HepG2 (cell line): Measurements from ENCODE around the gene AKR7A2. TPM values are rescaled to one million over a fixed set of nuclear protein-coding genes. Genes with fewer than 3 reads are reported as not detected.

Experiments used
- ATRX ChIP-seq: sonication (generic); formaldehyde crosslinking; IDR thresholded peaks from 2 replicates; pipeline ENCODE4 v1.4.0; 2020; ENCODE audit warnings: missing genetic modification reagents, borderline replicate concordance
- ELF3 ChIP-seq: IDR thresholded peaks from 2 replicates; pipeline ENCODE4 v1.6.1; 2016; ENCODE audit warnings: missing genetic modification reagents, missing compliant biosample characterization
- HDAC1 ChIP-seq: sonication (generic); formaldehyde crosslinking; IDR thresholded peaks from 2 replicates; pipeline ENCODE4 v1.5.1; 2020; ENCODE audit warnings: mild to moderate bottlenecking, missing genetic modification reagents
- HNRNPUL1 ChIP-seq: fragments of 200-400 bp; formaldehyde crosslinking; IDR thresholded peaks from 2 replicates; pipeline ENCODE4 v1.6.1; 2017; ENCODE audit warnings: low read depth, mild to moderate bottlenecking, low read length, moderate library complexity
- ISX ChIP-seq: sonication (generic); formaldehyde crosslinking; conservative IDR thresholded peaks from 2 replicates; pipeline ENCODE4 v1.5.0; 2020; ENCODE audit warnings: missing genetic modification reagents
- KLF16 ChIP-seq, 2 experiments: sonication (generic) in 1 of 2; formaldehyde crosslinking in 1 of 2; IDR thresholded peaks; 2 replicates each; pipeline versions ENCODE4 v1.6.1 to v1.8.0; 2016 to 2023; ENCODE audit warnings: missing genetic modification reagents in 2 of 2, missing compliant biosample characterization in 1 of 2
- PHB2 ChIP-seq: fragments of 450-650 bp; IDR thresholded peaks from 2 replicates; pipeline ENCODE4 v1.6.1; 2018; ENCODE audit not compliant: partially characterized antibody
- SMAD1 ChIP-seq: sonication (generic); formaldehyde crosslinking; IDR thresholded peaks from 2 replicates; pipeline ENCODE4 v1.4.0; 2020; ENCODE audit warnings: missing genetic modification reagents, low read depth, mild to moderate bottlenecking, borderline replicate concordance
- SP4 ChIP-seq: sonication (generic); formaldehyde crosslinking; IDR thresholded peaks from 2 replicates; pipeline ENCODE4 v1.8.1; 2023; ENCODE audit warnings: mild to moderate bottlenecking, missing genetic modification reagents
- TARDBP ChIP-seq: sonication (generic); formaldehyde crosslinking; IDR thresholded peaks from 2 replicates; pipeline ENCODE4 v1.8.0; 2022; ENCODE audit warnings: mild to moderate bottlenecking, missing genetic modification reagents
- THAP11 ChIP-seq: IDR thresholded peaks from 2 replicates; pipeline ENCODE4 v1.6.1; 2016; ENCODE audit warnings: missing biosample characterization, missing genetic modification reagents
- ZNF124 ChIP-seq: sonication (generic); formaldehyde crosslinking; IDR thresholded peaks from 2 replicates; pipeline ENCODE4 v1.4.0; 2020; ENCODE audit warnings: missing genetic modification reagents
- ZNF367 ChIP-seq: sonication (generic); formaldehyde crosslinking; IDR thresholded peaks from 2 replicates; pipeline ENCODE4 v1.4.0; 2020; ENCODE audit warnings: missing genetic modification reagents, borderline replicate concordance
- ZNF720 ChIP-seq: sonication (generic); formaldehyde crosslinking; IDR thresholded peaks from 2 replicates; pipeline ENCODE4 v1.4.0; 2020; ENCODE audit warnings: missing genetic modification reagents
- ZSCAN25 ChIP-seq: sonication (generic); formaldehyde crosslinking; IDR thresholded peaks from 2 replicates; pipeline ENCODE4 v1.8.0; 2022; ENCODE audit warnings: mild to moderate bottlenecking, missing genetic modification reagents
- ZSCAN9 ChIP-seq: IDR thresholded peaks from 2 replicates; pipeline ENCODE4 v1.6.1; 2016; ENCODE audit warnings: borderline replicate concordance
- polyA plus RNA-seq, 8 experiments: library from polyadenylated mRNA; depleted of rRNA in 3 of 8; stranded (reverse) in 7 of 8; unstranded in 1 of 8; fragments of >200 nt; fragmentation: Illumina TruSeq in 4 of 8; extraction: Trizol in 4 of 8; gene quantifications; 2 replicates each; pipeline versions ENCODE4 v1.2.1 to v1.2.3, GENCODE V29; 2011 to 2016; ENCODE audit warnings: low read depth in 4 of 8, missing spikeins in 1 of 8, mixed read lengths in 1 of 8; ENCODE audit not compliant: insufficient read depth in 1 of 8
- total RNA-seq, 5 experiments: library from RNA; depleted of rRNA; stranded (reverse); fragments of >200 nt; fragmentation: Illumina TruSeq; extraction: Trizol; gene quantifications; 2 replicates each; pipeline ENCODE4 v1.2.3, GENCODE V29; 2016; ENCODE audit warnings: low read depth in 1 of 5
- TF ChIP-seq, protein P1 (sequence below): IDR thresholded peaks from 2 replicates; pipeline ENCODE4 v1.4.0; 2020; ENCODE audit warnings: mild to moderate bottlenecking, missing genetic modification reagents
- TF ChIP-seq, protein P2 (sequence below): sonication (generic); formaldehyde crosslinking; conservative IDR thresholded peaks from 2 replicates; pipeline ENCODE4 v1.4.0; 2020; ENCODE audit warnings: missing genetic modification reagents
- TF ChIP-seq, protein P3 (sequence below): IDR thresholded peaks from 2 replicates; pipeline ENCODE4 v1.6.1; 2016; ENCODE audit warnings: missing genetic modification reagents, missing compliant biosample characterization
- TF ChIP-seq, protein P4 (sequence below): sonication (generic); formaldehyde crosslinking; IDR thresholded peaks from 2 replicates; pipeline ENCODE4 v1.4.0; 2020; ENCODE audit warnings: missing genetic modification reagents, borderline replicate concordance
- TF ChIP-seq, protein P5 (sequence below): sonication (generic); formaldehyde crosslinking; IDR thresholded peaks from 2 replicates; pipeline ENCODE4 v1.8.1; 2023; ENCODE audit warnings: mild to moderate bottlenecking, inconsistent platforms, moderate library complexity, missing genetic modification reagents, borderline replicate concordance
- TF ChIP-seq, protein P6 (sequence below): IDR thresholded peaks from 2 replicates; pipeline ENCODE4 v1.6.1; 2018; ENCODE audit warnings: missing genetic modification reagents, mild to moderate bottlenecking, missing compliant biosample characterization

Gene AKR7A2
- total and polyA plus RNA-seq, 2 of the 13 experiments (the other 11 are each of a cell fraction or from before 2014, with no cell fraction given) = 45.2 to 75.6 TPM

DNA sequence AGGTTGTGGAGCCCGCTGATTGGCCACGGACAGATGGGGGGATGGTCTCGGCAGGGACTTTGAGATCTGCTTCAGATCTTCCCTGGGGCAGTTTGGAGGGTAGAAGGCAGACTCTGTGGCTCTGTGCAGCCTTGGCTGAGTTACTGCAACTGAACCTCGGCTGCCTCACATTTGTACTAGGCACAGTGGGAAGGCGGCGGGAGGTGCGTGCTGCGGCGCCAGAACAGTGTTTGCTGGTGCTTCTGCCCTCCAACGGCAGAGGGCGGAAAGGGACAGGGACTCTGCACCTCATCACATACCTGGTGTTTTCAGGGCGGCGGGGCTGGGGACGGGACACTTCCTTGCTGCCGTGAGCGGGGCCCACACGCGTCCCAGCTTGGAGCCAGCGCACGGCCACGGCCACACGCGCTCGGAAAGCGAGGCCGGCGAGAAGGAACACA is 26.4 kb upstream of the AKR7A2 start (continued):
- TF ChIP-seq, protein P1, sequence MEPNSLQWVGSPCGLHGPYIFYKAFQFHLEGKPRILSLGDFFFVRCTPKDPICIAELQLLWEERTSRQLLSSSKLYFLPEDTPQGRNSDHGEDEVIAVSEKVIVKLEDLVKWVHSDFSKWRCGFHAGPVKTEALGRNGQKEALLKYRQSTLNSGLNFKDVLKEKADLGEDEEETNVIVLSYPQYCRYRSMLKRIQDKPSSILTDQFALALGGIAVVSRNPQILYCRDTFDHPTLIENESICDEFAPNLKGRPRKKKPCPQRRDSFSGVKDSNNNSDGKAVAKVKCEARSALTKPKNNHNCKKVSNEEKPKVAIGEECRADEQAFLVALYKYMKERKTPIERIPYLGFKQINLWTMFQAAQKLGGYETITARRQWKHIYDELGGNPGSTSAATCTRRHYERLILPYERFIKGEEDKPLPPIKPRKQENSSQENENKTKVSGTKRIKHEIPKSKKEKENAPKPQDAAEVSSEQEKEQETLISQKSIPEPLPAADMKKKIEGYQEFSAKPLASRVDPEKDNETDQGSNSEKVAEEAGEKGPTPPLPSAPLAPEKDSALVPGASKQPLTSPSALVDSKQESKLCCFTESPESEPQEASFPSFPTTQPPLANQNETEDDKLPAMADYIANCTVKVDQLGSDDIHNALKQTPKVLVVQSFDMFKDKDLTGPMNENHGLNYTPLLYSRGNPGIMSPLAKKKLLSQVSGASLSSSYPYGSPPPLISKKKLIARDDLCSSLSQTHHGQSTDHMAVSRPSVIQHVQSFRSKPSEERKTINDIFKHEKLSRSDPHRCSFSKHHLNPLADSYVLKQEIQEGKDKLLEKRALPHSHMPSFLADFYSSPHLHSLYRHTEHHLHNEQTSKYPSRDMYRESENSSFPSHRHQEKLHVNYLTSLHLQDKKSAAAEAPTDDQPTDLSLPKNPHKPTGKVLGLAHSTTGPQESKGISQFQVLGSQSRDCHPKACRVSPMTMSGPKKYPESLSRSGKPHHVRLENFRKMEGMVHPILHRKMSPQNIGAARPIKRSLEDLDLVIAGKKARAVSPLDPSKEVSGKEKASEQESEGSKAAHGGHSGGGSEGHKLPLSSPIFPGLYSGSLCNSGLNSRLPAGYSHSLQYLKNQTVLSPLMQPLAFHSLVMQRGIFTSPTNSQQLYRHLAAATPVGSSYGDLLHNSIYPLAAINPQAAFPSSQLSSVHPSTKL = no peak
- TF ChIP-seq, protein P2, sequence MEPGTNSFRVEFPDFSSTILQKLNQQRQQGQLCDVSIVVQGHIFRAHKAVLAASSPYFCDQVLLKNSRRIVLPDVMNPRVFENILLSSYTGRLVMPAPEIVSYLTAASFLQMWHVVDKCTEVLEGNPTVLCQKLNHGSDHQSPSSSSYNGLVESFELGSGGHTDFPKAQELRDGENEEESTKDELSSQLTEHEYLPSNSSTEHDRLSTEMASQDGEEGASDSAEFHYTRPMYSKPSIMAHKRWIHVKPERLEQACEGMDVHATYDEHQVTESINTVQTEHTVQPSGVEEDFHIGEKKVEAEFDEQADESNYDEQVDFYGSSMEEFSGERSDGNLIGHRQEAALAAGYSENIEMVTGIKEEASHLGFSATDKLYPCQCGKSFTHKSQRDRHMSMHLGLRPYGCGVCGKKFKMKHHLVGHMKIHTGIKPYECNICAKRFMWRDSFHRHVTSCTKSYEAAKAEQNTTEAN = no peak
- TF ChIP-seq, protein P3, sequence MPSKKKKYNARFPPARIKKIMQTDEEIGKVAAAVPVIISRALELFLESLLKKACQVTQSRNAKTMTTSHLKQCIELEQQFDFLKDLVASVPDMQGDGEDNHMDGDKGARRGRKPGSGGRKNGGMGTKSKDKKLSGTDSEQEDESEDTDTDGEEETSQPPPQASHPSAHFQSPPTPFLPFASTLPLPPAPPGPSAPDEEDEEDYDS (CRISPR knock-in tag) = peak; percentile 36; the same call in 1 of the 2 replicates
- TF ChIP-seq ZNF124 (CRISPR knock-in tag) (peak; percentile 25; the same call in 1 of the 2 replicates), ZNF720 (no peak), KLF16 (CRISPR knock-in tag; IDR thresholded peaks at IDR 0.05) (peak in 1 of 2 experiments; percentile 38; a peak in 1 of 4 replicates), THAP11 (CRISPR knock-in tag) (peak; percentile 69; the same call in 1 of the 2 replicates), HNRNPUL1 (no peak), ZSCAN9 (CRISPR knock-in tag) (peak; percentile 58; the same call in 1 of the 2 replicates), ELF3 (peak; percentile 46; the same call in 1 of the 2 replicates), ISX (CRISPR knock-in tag) (no peak), SMAD1 (CRISPR knock-in tag) (0 out of 2 replicates have a peak, but pooled peaks have one; percentile 60), ZSCAN25 (0 out of 2 replicates have a peak, but pooled peaks have one; percentile 63), TARDBP (CRISPR knock-in tag) (peak; percentile 86), ATRX (CRISPR knock-in tag) (no peak), SP4 (CRISPR knock-in tag) (peak; percentile 74), ZNF367 (CRISPR knock-in tag) (no peak), HDAC1 (peak; percentile 64), PHB2 (no peak)
- TF ChIP-seq, protein P4, sequence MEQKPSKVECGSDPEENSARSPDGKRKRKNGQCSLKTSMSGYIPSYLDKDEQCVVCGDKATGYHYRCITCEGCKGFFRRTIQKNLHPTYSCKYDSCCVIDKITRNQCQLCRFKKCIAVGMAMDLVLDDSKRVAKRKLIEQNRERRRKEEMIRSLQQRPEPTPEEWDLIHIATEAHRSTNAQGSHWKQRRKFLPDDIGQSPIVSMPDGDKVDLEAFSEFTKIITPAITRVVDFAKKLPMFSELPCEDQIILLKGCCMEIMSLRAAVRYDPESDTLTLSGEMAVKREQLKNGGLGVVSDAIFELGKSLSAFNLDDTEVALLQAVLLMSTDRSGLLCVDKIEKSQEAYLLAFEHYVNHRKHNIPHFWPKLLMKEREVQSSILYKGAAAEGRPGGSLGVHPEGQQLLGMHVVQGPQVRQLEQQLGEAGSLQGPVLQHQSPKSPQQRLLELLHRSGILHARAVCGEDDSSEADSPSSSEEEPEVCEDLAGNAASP (CRISPR knock-in tag) = peak; percentile 37; the same call in 1 of the 2 replicates
- TF ChIP-seq, protein P5, sequence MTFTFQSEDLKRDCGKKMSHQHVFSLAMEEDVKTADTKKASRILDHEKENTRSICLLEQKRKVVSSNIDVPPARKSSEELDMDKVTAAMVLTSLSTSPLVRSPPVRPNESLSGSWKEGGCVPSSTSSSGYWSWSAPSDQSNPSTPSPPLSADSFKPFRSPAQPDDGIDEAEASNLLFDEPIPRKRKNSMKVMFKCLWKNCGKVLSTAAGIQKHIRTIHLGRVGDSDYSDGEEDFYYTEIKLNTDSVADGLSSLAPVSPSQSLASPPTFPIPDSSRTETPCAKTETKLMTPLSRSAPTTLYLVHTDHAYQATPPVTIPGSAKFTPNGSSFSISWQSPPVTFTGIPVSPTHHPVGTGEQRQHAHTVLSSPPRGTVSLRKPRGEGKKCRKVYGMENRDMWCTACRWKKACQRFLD (CRISPR knock-in tag) = no peak
- TF ChIP-seq, protein P6, sequence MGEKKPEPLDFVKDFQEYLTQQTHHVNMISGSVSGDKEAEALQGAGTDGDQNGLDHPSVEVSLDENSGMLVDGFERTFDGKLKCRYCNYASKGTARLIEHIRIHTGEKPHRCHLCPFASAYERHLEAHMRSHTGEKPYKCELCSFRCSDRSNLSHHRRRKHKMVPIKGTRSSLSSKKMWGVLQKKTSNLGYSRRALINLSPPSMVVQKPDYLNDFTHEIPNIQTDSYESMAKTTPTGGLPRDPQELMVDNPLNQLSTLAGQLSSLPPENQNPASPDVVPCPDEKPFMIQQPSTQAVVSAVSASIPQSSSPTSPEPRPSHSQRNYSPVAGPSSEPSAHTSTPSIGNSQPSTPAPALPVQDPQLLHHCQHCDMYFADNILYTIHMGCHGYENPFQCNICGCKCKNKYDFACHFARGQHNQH (CRISPR knock-in tag) = no peak
